GM06990 (cell line): Measurements from ENCODE around the gene DICER1.

Experiments used
- DNase-seq: peaks from one replicate; pipeline ENCODE4 v3.0.0-alpha.2; 2011; ENCODE audit not compliant: insufficient read length; ENCODE audit errors: extremely low read depth
- H3K27me3 ChIP-seq: replicated peaks from 2 replicates; pipeline ENCODE4 v1.6.0; 2011; ENCODE audit warnings: low read length; ENCODE audit not compliant: control insufficient read depth, insufficient read depth
- H3K36me3 ChIP-seq: 2 replicates; pipeline ENCODE4 v1.5.1; 2011; ENCODE audit warnings: low read length; ENCODE audit not compliant: control insufficient read depth, insufficient read depth
- H3K4me3 ChIP-seq: replicated peaks from 2 replicates; pipeline ENCODE4 v1.5.1; 2011; ENCODE audit warnings: low read depth, mild to moderate bottlenecking, control low read depth, low read length
- TF ChIP-seq, protein P1 (sequence below): IDR thresholded peaks from 2 replicates; pipeline ENCODE4 v1.5.1; 2011; ENCODE audit warnings: low read length, control low read depth, mild to moderate bottlenecking, inconsistent platforms; ENCODE audit not compliant: insufficient read depth, poor library complexity, severe bottlenecking

DICER1 gene

DNA sequence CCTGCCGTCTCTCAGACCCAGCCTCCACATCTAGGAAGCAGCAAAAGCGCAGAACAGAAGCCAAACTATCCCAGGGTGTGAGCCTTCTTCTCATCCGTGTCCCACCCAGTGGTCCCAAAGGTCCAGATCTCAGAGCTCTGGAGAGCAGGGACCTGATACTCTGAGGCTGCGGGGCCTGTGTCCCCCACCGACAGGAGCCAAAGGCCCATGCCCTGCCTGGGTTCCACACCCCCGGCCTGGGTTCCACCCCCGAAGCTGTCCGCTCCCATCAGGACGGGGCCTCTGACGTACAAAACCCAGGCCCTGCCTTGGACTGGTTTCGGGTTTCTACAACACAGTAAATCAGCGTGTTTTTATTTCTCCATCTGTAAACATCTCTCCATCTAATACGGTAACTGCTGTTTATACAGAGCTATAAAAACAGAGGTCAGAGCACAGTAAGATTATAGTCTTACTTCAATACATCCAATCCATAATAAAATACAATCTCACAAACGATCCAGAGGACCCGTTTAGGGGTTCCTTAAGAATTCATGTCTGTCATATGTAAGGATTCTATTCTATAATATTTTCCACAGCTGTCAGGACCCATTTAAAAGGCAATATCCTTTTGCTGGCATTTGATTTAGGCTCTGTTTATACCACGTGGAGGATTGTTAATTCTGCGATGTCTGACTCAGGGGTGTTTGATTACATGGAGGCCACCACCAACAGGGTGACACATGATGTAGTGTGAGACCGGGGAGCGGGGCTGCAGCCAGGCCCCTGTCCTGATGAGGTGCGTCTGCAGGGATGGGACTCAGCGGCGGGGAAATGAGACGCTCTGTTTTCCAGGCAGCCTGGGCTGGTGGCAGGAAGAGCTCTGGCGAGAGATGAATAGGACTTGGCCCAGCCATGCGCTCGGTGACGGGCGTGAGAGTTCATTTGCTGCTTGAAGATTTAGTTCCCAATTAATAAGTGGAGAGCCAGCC lies 110.3 kb downstream of the DICER1 start:
- Histone ChIP-seq H3K4me3 (no peak overlapping the region), H3K36me3 (no peaks in the 10 kb centered on the region), H3K27me3 (peaks cover 3% of the 10 kb centered on the region)
- no peak for DNase-seq
- TF ChIP-seq, protein P1, sequence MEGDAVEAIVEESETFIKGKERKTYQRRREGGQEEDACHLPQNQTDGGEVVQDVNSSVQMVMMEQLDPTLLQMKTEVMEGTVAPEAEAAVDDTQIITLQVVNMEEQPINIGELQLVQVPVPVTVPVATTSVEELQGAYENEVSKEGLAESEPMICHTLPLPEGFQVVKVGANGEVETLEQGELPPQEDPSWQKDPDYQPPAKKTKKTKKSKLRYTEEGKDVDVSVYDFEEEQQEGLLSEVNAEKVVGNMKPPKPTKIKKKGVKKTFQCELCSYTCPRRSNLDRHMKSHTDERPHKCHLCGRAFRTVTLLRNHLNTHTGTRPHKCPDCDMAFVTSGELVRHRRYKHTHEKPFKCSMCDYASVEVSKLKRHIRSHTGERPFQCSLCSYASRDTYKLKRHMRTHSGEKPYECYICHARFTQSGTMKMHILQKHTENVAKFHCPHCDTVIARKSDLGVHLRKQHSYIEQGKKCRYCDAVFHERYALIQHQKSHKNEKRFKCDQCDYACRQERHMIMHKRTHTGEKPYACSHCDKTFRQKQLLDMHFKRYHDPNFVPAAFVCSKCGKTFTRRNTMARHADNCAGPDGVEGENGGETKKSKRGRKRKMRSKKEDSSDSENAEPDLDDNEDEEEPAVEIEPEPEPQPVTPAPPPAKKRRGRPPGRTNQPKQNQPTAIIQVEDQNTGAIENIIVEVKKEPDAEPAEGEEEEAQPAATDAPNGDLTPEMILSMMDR = no peak

DNA sequence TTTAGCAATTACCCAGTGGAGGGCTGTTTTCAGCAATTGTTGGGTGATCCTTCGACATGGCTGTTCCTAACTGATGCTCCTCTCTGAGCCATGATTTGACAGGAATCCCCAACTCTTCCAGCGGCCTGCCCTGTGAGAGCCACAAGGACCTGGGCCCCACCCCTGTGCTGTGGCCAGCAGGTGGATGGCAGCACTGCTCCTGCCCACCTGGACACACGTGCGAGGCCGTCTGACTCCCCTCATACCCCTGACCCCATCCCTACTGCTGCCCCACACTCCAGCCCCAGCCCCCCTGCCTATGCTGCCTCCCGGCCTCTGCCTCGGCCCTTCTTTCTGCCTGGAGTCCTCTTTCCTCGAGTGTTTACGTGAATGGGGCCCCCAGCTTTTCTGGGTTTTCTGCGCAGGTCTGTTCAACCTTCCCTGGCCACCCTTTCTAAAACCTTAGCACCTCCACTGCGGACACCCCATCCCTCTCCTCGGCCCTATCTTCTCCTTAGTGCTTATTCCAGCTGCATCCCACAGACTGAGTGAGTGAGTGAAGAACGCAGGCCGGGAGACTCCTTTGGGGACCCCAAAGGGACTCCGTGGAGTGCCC lies 111.4 kb downstream of the DICER1 start:
- H3K36me3 ChIP-seq = no peaks in the 10 kb centered on the region
- TF ChIP-seq, protein P1 = no peak
- no peak for DNase-seq
- H3K4me3 ChIP-seq = no peak overlapping the region
- H3K27me3 ChIP-seq = peaks cover 3% of the 10 kb centered on the region

DNA sequence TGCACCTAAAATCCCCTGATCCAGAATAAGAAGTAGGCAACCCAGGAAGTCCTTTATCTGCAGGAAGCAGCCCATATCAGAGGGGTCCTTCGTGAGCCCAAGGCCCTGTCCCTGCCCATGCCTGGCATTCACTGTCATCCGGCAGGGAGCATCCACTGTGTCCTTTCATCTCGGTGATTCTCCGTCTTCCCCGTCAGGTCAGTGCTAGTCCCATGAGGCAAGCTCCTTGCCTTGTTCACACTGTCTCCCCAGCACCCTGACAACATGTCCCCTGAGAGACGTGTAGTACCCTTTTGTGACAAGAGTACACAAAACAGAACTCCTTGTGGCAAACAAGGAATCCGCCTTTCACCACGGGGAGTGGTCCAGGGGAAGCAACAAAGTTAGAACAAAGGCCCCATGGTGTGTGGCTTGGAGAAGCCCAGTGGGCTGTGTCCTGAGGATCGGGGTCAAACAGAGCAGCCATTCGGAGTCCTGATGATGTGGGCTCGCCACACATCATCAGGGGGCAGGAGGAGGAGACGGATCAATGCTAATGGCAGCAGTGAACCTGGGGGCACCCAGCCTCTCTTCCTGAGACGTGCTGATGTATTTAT lies 112.1 kb downstream of the DICER1 start:
- no peak for DNase-seq
- no peaks in the 10 kb centered on the region for H3K36me3 ChIP-seq
- peaks cover 4% of the 10 kb centered on the region for H3K27me3 ChIP-seq
- no peak overlapping the region for H3K4me3 ChIP-seq
- TF ChIP-seq, protein P1 = no peak

DNA sequence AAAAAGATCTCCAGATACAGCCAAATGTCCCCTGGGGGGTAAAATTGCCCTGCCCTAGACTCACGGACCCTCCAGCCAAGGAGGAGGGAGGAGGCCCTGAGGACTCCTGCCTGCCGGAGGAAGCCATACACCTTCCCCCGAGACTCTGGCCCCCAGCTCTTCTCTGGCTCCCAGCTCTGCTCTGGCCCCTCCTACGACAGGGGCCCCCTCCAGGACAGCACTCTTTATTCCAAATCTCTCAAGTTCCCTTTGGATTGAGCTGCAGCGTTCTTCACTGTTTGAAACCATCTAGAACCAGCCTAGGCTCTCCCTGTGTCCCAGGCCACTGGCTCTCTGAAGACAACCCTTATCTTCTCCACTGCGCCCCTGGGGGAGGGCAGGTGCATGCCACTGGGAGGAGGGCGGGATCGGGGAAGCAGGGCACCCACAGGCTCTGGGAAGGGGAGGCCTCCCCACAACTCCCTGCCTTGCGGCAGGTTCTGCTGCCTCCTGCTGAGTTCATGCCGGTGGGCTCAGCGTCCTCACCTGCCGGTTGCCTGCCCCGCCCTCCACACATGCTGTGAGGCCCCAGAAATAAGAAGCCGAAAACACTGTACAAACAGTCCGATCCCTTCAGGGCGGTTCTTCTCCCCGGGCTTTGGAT lies 112.7 kb downstream of the DICER1 start:
- Histone ChIP-seq H3K27me3 (peaks cover 7% of the 10 kb centered on the region), H3K4me3 (no peak overlapping the region), H3K36me3 (no peaks in the 10 kb centered on the region)
- TF ChIP-seq, protein P1 = no peak
- DNase-seq = no peak

DNA sequence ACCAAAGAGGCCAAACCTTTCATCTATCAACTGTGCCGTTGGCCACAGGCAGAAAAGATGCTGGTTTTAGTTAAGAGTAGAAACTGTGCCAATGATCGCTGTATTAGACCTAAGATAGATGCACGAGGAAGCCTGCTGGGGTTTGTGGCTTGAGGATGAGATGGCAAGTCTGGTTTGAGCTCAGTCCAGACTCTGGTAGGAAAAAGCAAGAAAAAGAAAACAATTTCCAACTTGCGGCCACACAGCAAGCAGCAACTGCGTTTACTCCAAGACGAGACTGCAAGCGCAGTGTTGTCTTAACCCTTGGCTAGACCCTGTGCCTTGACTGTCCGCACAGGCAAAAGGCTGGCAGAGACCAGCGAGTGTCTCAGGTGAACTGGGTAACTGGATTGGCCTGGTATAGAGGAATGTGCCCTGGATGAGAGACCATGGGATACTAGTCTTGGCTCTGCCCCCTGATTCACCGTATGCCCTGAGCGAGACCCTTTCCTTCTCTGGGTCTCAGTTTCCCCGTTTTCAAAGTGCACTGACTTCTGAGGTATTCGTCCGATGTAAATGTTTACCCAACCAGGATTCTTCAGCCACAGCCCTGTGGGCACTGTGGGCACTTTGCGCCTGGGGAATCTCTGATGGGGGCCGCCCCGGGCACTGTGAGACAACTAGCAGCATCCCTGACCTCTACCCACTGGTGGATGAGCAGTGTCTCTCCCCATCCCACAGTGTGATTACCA lies 113.4 kb downstream of the DICER1 start:
- Histone ChIP-seq H3K36me3 (no peaks in the 10 kb centered on the region), H3K4me3 (no peak overlapping the region), H3K27me3 (peaks cover 7% of the 10 kb centered on the region)
- TF ChIP-seq, protein P1 = no peak
- DNase-seq = no peak
